DMS114 treated with DMSO at 0.1 percent for 48 hours (cell line): ENCODE data around the gene EYA2.

Experiments
- DNase-seq: peaks from one replicate; lab custom pipeline; 2025; ENCODE audit not compliant: unreplicated experiment; lab: John Stamatoyannopoulos, UW

EYA2 gene

DNA sequence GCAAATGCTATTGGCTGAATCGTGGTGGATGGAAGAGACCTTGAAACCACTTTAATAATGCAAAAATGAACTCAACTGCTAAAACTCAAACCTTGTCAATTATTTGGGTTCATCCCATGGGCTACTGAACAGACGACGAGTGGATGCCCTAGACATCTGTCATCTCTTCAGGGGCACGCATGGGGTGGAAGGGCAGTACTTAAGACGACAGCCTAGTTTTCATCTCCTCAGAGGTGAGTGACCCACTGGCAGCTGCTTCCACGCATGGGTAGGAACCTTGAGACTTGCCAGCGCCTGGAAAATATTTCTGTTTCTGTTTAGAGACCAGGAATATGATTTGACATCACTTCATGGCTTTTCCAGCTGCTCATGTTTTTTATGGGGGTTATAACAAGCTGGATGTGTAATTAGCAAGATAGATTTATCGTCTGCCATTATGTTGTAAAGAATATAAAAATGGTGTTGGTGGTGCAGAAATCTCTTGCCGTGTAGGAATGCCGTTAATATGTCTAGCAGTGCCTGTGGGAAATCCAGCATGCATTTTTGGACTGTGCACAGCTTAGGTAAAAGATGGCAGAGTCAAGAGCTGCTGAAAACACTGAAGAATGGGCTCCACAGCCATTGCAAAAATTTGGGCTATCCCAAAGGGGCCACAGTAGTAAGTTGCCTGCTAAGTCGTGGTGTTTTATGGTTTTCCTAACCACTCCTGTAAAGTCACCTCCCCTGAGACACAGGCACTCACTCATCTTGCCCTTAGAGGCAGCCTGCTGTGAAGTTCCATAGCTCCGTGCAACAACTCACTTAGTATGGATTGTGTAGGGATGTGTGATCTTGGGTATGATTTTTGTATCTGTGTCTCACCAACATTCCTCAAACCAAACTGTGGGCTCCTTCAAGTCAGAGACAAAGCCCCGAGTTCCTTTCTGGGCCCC lies 203.3 kb downstream of the EYA2 start:
- DNase-seq = no peak

DNA sequence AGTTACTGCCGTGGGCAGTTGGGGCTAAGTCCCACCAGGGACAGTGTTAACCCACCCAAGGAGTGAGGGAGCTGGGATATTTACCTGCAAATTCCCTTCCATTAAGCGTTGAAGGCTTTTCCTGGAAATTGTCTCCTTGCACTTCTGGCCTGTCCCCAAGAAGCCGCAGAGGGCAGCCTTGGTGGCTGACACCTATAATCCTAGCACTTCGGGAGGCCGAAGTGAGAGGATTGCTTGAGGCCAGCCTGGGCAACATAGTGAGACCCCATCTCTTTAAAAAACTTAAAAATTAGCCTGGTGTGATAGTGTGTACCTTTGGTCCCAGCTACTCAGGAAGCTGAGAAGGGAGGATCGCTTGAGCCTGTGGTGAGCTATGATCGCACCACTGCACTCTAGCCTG lies 204.4 kb downstream of the EYA2 start:
- DNase-seq = no peak

DNA sequence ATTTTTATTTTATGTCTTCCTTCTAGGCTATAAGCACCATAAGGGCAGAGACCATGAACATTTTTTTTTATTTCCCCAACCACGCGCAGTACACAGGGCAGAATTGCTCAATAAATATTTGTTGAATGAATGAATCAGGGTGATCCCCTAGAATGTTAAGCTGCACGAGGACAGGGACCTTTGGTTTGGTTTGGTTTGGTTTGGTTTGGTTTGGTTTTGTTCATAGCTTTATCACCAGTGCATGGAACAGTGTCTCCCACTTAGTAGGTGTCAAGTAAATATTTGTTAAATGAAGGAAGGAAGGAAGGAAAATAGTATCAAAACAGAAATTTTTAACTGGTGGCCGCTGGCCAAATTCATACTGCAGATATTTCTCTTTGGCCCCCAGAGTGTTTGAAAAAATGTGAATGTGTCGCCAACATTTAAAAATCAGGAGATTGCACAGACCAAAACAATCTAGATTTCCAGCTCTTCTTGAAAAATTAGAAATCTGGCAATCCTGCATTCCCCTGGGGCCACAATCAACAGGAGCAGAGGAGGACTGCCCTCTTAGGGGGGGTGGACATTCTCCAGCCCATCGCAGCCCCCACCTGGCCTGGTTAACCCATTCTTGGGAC lies 205.3 kb downstream of the EYA2 start:
- DNase-seq = no peak

DNA sequence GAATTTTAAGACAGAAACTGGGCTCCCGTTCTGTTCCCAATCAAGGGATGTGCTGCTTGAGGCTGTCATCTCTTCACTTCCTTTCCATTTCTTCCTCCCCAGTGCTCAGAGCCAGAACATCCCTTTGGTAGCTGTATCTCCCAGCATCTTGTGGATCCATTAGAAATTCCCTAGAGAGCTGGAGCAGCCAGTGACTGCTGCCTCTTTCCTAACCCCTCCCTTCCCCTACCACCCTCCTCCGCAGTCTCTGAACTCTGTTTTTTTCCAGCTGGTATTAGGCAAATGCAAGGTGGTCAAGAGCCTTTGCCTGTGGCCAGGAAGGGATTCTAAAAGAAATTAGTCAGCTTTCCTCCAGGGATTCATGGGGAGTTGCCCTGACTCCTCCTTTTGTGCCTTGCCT lies 208.0 kb downstream of the EYA2 start:
- DNase-seq = no peak

DNA sequence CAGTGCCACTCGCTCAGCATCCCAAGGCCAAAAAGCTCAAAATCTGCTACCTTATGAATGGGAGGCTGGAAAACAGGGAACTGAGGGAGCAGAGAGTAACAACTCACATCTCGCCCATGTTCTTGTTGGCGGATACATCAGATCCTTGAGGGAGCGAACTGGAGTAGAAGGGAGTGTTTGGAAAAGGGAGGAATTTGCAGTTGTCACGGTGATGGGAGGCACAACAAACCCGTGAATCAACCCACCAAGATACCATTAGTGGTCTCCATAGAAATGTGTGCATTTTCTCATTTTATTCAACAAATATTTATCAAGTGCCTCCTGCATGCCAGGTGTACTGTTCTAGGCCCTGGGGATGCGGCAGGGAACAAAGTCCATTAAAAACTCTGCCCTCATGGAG lies 212.1 kb downstream of the EYA2 start:
- DNase-seq = no peak

- no peak for DNase-seq
These were observed 214.4 kb downstream of the EYA2 start for GRCh38 chr20:47108994-47109393.

DNA sequence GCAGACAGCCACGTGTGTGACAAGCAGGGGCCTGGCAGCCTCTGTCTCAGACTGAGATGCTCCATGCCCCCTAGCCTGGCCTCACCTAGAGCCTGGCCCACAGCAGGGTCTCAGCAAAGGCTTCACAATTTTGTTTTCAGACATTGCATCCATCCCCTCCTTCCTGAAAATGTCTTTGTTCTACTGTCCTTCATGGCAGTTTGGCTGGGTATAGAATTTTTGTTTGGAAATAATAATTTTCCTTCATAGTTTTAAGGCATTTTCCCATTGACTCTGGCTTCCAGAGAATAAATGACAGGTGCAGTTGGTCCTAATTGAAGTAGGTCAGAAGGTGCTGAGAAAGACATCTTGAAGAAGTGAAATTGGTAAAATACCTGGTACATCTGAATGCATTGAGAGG lies 216.2 kb downstream of the EYA2 start:
- DNase-seq = no peak

DNA sequence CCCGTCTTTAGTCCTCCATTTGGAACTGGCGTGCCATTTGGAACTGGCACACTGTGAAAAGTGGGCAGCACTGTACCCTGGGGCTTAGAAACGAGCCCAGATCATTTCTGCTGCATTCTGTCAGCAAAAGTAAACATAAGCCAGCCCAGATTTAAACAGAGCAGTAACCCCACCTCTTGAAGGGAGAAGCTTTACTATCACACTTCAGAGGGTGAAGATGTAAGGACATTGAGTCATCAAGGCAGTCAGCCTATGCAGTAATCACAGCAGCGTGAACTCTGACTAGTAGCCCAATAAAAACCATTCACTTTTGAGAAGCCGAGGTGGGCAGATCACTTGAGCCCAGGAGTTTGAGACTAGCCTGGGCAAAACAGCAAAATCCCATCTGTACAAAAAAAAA lies 216.9 kb downstream of the EYA2 start:
- no peak for DNase-seq

- no peak for DNase-seq
These were observed 218.9 kb downstream of the EYA2 start for GRCh38 chr20:47113362-47114109.

DNA sequence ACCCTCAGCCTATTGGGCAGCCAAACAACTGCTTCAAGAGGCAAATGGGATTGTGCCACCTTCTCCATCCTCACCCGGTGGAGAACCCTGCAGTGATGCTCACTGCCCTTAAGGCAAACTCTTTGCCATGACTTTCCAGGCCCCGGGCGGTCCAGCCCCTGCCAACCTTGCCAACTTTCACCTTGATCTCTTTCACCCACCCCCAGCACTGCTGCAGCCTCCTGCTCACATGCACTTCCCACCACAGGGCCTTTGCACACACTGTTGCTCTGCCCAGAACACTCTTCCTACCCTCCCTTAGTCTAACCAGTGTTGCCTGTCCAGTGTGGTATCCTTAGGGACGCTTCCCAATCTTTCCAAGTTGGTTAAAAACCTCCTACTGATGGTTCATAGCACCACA lies 221.1 kb downstream of the EYA2 start:
- DNase-seq = no peak

GRCh38 chr20:47117371-47117770 lies 222.7 kb downstream of the EYA2 start:
- DNase-seq = no peak

DNA sequence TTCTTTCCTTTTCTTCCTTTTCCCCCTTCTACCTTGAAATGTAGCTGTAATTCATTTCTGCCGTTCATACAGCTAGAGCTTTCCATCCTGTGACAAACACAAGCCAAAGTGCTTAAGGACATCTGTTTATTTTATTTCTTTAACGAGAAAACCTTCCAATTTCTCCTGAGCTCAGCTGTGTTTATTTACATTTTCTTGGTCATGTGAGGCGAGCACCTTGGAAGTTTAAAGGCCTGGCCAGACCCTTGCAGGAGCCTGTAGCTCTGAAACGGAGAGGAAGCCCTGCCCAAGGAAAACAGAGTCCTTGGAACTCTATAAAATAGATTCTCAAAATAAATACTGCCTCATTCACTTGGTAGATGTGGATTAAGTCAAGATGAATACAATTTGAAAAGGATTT lies 223.1 kb downstream of the EYA2 start:
- no peak for DNase-seq

GRCh38 chr20:47118206-47118605 lies 223.6 kb downstream of the EYA2 start:
- DNase-seq = no peak

GRCh38 chr20:47118641-47119040 lies 224.0 kb downstream of the EYA2 start:
- DNase-seq = no peak

DNA sequence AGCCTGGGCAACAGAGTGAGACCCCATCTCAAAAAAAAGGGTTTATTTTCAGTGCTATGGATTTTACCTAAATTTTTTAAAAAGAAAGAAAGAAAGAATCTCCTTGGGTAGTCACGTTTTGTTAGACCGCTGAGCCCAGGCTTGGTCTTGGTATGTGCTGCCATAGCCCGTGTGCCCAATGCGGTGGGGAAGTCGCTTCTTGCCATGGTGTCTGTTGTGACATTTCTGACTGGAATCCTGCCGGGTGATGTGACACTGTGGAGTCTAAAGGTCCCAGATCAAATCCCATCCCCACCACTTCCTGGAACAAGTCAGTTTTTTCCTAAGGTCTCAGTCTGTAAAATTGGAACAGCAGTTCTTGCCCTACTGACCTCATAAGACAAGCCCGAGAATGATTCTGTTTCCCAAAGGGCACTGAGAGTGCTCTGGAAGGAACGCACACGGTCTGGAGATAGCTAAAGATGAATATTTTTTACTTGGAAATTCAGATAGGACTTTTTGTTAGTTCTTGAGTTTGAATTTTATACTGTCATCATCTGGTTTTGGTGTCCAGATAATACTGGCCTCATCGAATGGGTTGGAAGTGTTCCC lies 225.8 kb downstream of the EYA2 start:
- no peak for DNase-seq

GRCh38 chr20:47122560-47122959 lies 227.9 kb downstream of the EYA2 start:
- no peak for DNase-seq

DNA sequence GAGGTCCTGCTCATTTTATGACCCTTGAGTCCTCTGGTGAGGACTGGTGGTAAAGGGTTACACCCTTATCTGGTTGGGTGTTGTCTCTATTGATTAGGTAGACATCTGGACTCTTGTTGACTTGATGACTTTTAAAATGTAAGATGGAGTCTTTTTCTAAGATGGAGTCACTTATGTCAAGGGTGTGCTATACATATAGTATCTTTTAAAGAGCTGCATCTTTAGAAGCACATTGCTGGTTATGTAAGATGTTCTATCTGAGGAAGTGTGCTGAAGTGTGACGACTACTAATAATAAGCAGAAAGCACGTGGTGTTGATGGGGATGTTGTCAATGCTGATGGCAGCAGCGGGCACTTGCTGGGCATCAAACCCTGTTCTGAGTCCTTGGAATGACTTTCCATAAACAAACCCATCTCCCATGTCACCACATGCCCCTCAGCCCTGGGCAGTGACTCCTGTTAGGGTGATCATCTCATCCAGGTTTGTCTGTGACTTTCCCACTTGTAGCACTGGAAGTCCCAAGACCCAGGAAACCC lies 229.6 kb downstream of the EYA2 start:
- no peak for DNase-seq

GRCh38 chr20:47125508-47125757 lies 230.8 kb downstream of the EYA2 start:
- DNase-seq = no peak

- no peak for DNase-seq
These were observed 231.3 kb downstream of the EYA2 start for GRCh38 chr20:47125758-47126591.

DNA sequence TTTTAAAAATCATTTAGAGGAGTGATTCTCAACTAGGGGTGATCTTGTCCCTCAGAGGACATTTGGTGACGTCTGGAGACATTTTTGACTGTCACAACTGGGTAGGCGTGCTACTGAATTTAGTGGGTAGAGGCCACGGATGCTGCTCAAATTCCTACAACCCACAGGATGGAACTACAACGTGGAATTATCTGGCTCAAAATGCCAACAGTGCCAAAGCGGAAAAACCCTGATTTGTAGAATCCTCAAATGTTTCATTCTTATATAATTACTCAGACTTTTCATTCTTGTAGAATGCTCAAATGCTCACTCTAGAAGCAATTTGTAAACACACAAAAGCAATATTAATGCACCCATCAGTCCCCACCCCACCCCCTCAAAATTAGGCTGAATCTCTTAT lies 232.1 kb downstream of the EYA2 start:
- no peak for DNase-seq

DNA sequence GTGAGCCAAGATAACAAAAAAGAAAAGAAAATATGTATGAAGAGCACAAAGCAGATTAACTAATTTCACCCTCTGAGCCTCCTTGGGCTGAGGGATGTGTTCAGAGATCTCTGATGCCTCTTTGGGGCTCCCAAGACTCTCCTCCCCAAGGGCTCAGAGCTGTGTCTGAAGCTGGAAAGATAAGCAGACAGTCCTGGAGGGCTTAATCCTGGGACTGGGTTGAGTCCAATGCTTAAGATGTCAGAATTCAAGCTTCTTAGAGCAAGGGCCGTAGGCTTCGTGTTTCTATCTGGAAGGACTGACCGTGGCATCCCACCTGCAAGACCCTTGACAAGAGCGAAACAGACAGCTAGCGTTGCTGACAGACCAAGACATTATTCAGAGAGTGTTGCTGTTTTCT lies 232.9 kb downstream of the EYA2 start:
- DNase-seq = no peak
